HG03558 (cell line): ENCODE measurements around the gene GPATCH2L.
A peak's percentile ranks its signal among the peaks of the same experiment; 100 is the strongest.

Source experiments
- ATAC-seq: cut with Tn5 transposase; IDR thresholded peaks from one replicate; pipeline ENCODE4 v1.9.1; 2021; ENCODE audit warnings: moderate number of reproducible peaks; ENCODE audit not compliant: unreplicated experiment; ENCODE audit errors: extremely low read depth

The GPATCH2L gene

DNA sequence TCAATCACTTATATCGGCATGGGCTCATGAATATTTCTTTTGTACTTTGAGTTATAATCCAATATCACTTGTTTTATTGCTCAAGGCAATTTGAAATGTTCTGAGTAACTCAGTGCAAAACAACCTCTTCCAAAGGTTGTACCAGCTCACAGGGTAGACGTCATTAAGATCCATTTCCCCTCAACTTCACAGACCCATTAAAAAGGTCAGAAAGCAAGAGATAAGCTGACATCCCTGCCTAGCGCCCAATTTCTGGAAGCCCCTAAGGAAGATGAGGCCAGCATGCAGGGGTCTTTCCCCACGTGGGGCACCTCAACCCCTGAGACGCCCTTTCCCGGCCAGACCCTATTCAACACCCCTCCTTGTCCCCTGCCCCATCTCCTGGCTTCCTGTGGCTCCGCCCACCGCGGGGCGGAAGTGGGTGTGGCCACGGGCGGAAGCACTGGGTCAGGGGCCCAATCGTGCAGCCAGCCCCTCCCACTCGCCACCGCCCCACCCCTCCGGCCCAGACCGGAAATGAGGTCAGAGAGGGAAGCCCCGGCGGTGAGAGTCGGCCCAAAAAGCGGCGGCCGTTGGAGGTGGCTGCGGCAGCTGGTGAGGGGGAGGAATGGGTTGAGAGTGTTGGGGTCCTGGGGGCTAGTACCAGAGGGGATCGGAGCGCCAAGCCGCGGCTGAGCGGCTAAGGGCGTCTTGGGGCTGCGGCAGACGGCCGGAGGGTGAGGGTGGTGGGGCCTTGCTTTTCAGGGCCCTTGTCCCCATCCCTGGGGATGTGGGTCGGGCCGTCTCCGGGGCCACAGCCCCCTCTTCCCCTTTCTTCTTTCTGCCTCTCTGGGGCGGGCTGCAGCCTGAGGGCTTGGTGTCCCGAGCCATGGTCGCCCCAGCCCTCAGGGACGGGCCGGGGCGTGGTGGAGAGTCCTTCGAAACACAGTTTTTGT, at the start of gene GPATCH2L:
TSS of gene GPATCH2L (plus strand) at position 525 of the 935 bp plus-strand sequence. CDS start 2,442 bp downstream, outside the sequence.
- ATAC-seq = peak; percentile 67

DNA sequence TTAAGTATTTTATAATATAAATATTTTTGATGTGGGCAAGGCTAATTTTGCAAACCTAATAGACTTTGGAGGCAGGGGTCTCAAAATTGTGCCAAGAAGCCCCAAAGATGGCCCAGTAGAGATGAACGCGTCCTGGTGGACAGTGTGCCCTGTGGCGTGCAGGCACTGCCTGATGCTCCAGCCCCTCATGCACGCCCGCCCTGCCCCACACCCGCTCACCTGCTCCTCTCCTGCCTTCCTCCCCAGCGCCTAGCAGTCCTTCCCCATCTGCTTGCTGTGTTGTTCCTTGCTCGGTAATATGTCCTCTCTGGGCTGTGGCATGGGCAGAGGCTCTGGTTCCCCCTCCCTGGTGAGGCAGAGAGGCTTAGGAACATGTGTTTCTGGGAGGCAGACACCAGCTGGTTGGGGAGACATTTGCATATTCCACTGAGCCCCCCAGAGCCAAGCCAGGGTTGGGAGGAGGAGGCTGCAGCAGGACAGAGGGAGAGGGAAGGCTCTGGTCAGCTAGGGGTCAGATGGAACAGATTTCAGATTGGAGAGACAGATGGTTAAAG, 46.8 kb upstream of the GPATCH2L start:
- ATAC-seq = no peak

DNA sequence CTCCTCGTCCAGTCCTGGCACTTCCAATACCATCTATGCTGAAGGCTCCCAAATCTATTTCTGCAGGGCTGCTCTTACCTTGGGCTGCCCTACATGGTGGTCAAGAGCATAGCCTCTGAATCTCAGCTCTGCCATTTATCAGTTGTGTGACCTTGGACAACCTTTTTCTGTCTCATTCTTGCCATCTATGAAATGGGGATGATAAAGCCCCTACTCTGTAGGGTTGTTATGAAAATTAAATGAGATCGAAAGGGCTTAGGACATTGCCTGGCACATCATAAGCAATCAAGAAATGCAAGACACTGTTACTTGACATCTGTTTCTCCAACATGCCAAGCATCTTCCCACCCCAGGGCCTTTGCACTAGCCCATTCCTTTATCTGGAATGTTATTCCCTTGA, 45.5 kb upstream of the GPATCH2L start:
- no peak for ATAC-seq

DNA sequence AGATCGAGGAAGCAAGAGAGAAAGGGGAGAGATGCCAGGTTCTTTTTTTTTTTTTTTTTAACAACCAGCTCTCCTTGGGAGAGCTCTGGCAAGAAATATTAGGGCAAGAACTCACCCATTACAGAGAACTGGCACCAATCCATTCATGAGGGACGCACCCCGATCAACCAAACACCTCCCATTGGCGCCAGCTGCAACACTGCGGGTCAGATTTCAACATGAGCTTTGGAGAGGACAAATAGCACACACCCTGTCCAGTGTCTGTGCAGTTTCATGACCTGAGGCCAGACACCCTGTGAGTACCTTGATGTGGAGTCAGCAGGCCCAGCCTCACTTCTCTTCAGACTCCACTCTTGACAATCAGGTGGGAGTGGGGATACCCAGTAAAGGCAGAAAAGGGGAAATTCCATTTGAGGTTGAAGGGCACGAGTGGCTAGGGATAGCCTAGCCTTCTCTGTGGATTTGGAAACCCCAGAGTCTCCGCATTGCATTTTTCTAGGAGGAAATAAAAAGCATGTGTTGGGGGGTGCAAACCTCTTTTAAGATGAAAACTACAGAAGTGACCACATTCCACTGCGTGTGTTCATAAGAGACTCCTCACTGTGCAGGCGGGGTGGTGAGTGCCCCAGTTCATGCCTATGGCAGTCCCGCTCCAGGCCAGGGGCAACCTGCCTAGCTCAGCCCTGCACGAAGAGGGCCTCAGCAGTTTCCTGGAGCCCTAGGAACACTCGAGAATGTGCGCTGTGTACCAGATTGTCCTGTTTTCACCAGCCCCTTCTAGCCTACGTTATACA, 42.4 kb upstream of the GPATCH2L start:
- ATAC-seq = no peak

DNA sequence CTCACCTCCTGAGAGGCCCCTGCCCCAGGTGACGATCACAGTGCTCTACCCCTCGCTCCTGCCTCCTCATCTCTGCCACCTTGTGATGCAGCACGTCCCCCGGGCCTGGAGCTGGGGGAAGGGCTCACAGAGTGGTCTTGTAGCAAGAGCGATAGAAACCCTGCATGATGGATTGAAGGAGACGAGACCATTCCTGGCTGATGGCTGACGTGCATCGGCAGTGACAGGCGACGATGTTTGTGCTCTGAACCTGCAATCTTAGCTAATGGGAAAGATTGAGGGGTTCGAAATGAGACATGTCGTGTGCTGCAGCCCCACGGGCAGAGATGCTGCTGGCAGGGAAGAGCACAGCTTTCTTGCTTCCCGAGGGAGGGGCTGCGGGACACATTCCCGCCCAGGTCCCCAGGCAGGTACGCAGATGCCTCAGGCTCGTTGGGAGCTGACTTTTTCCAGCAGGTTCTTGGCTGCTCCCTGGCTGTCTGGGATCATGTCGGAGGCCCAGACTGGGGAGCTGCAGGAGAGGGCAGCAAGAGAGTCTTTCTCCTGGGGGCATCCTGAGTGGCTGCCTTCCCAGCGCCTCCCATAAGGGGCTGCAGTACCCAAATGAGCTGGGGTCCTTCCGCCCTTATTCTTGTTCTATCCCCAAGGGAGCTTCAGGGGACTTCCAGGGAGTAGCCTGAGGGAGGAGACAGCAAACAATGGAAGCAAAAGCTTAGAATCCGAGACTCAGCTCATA, 38.7 kb upstream of the GPATCH2L start:
- no peak for ATAC-seq

DNA sequence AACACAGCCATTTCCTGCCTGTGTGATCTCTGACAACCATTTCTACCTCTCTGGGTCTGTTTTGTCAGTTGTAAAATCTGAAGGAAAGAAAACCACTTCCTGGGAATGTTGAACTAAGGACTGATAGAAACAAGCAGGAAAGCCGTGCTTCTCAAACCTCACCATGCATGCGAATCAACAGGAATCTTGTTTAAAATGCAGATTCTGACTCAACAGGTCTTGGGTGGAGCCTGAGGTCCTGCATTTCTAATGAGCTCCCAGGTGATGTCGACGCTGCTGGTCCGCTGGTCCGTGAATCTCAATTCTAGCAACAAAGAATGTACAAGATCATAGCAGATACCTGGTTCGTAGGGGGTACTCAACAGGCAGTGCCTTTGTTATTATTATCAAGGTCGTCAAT, 38.0 kb upstream of the GPATCH2L start:
- no peak for ATAC-seq

DNA sequence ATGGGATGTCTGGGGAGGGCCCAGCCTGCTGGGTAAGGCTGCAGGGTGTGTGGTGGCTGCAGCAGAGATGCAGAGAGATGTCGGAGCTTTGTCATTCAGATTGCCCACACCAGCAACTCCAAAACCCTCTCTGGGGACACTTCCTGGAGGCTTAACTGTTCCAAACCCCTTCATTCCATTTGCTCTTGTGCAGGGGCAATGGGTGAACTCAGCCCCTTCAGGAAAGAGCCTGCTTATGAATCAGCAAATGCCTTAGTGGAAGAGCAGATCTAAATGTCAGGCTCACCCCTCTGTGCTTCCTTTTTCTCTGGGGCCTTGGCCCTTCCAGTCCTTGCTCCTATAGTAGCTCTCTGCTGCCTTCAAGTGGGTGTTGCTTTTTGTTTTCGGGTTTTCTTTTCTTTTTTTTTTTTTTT, 36.7 kb upstream of the GPATCH2L start:
- no peak for ATAC-seq

DNA sequence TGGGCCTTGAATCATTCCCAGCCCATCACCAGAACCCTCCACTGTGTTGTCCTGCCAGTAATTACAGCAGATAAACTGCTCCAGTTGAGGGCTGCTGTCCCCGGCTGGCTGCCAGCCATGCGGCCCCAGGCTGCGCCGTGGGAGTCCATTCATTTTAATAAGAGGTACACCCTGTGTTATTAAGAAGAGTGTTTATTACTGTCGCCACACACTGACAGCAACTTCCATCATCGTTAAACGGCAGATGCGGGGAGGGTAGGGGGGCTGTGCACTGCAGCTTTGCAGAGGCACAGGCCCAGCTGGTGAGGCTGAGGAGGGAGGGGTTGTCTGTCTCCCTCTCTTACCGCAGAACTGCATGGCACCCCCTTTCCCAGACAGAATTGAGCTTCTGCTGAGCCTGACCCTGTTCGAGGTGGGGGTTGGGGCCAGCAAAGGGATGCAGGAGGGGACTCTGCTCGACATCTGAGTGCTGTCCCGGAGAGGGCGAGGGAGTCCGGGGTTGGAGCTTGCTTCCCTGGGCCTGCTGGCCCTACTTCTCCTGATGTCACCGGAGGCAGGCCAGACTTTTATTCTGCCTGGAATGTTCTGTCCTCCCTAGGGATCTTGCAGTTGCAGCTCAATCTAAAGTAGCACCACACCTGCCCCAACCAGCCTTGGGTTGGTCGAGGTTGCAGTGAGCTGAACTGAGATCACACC, 33.8 kb upstream of the GPATCH2L start:
- no peak for ATAC-seq

DNA sequence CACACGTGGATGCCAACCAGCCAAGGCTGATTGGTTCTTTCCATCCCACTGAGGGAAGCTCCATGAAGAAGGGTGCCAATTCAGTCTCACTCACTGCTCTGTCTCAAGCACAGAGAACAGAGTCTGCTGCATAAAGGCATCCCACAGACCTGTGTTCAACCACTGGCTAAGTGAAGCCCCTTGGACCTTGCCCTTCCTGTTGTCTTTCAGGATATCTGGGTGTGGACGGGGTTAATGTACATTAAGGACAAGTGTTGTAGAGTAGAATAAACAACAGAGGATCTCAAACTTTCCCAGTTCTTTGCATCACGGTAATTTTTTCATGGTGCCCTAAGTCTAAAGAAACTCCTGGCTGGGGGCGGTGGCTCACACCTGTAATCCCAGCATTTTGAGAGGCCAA, 33.1 kb upstream of the GPATCH2L start:
- ATAC-seq = no peak

DNA sequence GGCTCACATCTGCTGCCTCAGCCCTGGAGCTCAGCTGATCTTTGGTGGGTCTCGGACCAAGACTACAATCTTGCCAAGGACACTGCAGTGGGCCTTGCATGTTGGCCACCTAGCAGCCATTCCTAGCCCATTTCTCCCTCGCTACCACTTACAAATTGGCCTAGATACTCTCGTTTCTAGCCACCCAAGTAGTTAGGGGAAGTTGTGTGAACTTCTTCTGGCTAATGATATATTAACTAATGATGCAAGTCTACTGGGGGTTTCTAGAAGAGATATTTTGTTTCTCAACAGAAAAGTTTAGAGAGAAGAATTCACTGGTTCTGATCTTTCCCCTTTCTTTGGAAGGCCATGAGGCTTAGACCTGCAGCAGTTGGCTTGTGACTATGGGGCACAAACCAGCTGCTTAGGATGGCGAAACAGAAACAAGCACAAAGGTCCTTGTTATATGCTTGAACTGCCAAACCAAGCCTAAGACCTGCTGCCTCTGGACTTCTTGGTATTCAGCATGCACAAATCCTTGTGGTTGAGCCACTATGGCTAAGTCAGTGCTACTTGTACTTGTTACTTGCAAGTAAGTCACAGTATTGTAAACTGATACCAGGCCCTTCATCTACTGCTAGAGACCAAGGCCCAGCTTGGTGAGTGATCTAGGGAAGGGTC, 30.5 kb upstream of the GPATCH2L start:
- no peak for ATAC-seq

DNA sequence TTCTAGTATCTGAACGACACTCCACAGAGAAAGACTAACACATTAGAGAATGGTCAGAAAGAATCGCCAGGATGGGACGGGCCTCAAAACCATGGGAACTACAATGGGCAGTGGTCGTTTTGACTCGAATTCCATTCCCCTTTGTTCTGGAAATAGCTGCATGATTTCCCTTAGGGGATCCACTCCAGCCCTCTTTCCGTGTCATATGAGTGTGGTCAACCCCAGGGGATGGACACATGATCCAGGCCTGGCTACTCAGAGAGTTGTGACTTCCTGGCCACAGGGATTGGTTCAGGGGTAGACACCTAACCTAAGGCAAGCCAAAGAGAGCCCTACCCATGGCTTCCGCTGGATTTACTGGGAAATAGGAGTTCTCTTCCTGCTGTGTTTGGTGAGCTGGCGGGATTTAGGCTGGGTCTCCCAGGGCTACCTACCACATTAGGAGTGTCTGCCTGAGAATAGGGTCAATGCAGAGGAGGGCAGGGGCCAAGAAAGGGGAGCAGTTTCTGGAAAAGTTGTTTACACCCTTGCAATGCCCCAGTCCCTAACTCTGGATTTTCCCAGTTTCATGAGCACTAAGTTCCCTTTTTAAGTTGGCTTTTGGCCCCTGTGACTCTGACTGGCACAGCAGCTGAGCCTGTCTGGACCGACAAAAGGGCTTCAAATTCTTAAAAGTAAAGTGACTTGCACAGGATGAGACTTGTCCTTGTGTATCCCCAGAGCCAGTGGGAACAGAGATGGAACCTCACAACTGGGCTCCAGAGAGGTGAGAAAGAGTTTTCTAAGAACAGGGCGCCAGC, 28.1 kb upstream of the GPATCH2L start:
- ATAC-seq = no peak

DNA sequence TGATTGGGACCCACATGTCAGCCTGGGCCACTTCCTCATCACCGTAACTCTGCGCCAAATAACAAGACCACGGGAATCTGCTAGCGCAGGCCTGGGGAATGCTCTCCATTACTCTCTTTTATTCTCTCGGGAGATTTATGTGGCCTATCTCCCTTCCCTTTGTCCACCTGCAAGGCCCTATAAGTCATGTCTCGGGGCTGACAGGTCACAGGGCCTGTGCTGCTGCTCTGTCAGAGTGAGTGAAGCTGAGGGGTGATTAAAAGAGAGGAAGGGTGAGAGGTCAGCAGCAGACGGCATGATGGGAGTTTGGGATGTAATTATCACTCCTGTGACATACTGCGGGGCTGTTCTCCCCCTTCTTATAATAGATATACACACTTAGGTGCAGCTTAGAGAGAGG, 26.2 kb upstream of the GPATCH2L start:
- ATAC-seq = no peak

DNA sequence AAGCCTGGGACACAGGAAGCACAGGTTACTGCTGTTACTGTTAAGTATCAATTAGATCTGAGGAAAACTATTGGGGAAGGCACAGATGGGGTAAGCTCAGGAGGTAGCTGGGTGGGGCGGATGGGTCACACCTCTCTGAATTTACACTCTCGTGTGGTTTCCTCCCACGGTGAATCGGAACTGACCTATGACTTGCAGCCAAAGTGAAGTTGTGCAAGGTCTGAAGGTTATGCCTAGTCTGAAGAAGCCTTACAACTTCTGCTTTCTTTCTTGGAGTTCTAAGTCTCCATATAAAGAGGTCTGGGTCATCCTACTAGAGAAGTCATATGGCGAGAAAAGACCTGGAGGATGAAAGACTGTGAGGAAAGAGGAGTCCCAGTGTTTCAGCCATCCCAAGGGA, 25.6 kb upstream of the GPATCH2L start:
- ATAC-seq = no peak

DNA sequence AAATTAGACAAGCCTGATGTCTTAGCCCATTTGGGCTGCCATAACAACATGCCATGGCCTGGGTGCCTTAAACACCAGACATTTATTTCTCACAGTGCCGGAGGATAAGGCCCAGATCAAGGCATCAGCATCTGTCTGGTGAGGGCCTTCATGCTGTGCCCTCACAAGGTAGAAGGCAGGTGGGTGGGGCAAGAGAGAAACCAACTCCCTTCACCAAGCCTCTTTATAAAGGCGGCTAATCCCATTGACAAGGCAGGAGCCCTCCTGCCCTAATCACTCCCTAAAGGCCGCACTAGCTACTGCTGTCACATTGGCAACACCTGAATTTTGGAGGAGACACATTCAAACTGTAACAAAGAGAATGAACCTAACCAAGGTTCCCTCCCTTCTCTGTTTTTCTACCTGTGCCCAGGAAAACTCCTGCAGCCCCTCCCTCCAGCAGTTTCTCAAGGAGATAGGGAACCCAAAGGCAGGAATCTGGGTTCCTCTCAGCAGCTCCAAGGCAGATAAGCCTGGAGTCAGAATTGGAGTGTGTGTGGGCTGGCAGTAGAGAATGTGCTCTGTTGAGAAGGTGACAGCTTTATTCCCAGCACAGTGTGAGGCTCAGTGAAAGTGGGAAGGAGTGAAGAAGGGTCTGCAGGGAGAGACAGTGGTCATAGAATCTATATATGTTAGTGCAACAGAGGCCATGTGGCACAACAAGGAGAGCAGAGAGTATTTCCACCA, 21.7 kb upstream of the GPATCH2L start:
- ATAC-seq = no peak

DNA sequence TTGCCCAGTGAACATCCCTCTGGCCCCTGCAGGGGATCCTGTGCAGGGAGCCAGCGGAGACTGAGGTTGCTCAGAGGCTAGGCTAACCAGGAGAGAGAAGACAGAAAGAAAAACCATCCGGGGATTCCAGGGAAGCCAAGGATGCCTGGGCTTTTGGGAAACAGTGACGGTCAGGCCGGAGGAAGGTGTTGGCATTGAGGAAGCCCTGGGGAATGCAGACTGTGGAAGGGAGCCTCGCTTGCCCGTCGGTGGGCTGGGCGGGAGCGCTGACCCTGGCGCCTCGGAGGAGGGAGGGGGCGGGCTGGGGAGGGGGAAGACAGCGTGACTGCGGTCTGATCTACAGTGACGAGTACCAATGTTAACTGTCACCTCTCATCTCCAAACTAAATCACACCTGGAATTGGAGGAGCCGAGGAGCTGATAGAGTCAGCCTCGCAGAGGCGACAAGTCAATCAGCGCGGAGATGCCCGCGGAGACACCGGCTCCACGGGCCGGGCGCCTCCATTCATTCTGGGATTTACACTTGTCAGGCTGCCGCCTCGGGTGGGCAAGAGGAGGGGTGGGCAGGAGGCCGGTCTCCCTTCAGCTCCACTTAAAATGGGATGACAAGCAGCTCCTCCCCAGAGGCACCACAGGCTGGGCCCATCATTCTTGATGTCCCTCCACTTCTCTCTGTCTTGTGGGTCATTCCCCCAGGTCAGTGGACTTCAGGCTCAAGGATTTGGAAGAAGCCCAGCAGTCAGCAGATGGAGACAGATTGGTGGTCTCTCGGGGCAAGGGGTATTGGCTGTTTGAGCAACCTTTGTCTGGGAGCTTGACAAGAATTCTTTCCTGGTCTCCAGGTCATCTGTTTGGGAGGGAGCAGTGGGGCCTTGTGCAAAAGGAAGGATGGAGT, 20.4 kb upstream of the GPATCH2L start:
- ATAC-seq = no peak

DNA sequence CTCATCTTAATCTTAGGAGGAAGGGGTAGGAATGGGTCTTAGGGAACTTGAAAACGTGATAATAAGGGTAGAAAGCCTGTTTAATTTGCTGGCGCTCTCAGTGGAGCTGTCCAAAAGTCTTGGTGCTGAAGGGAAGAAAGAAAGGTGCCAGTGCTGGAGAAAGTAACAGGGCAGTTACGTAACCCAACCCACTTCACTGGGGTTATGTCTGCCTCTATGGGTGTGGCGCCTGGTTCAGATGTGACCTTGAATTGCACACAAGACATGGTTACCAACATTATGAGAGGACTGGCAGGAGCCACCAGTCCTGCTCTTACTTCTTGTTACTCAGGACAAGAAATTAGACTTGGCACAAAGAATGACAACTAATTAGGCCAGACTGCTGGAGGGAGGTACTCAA, 18.6 kb upstream of the GPATCH2L start:
- ATAC-seq = no peak

DNA sequence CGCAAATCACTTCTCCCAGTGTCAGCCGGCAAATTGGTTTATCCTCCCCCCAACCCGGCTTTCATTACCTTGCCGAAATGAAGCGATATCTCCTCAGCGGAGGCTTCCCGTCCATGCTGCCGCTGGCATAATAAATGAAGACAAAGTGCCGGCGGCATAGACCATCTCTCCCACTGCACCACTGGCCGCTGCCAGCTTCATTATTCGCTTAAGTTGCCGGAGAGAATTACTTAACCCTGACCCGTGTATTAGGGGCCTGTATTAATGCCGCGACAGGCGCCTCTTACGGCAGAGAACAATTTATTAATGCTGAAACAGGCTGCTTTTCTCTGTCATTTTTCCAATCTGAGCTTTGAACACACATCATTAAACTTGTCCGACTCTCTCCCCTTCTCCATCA, 17.5 kb upstream of the GPATCH2L start:
- no peak for ATAC-seq
